HG03139 (cell line): ENCODE measurements around the gene PLK3.
"Not testable (repeated sequence)": the region's sequence is repeated elsewhere in the genome, so short reads cannot be mapped to it uniquely, and the experiment has no call there.

Experiments used
- ATAC-seq: cut with Tn5 transposase; IDR thresholded peaks from one replicate; pipeline ENCODE4 v1.9.1; 2021; ENCODE audit not compliant: unreplicated experiment

PLK3 gene

DNA sequence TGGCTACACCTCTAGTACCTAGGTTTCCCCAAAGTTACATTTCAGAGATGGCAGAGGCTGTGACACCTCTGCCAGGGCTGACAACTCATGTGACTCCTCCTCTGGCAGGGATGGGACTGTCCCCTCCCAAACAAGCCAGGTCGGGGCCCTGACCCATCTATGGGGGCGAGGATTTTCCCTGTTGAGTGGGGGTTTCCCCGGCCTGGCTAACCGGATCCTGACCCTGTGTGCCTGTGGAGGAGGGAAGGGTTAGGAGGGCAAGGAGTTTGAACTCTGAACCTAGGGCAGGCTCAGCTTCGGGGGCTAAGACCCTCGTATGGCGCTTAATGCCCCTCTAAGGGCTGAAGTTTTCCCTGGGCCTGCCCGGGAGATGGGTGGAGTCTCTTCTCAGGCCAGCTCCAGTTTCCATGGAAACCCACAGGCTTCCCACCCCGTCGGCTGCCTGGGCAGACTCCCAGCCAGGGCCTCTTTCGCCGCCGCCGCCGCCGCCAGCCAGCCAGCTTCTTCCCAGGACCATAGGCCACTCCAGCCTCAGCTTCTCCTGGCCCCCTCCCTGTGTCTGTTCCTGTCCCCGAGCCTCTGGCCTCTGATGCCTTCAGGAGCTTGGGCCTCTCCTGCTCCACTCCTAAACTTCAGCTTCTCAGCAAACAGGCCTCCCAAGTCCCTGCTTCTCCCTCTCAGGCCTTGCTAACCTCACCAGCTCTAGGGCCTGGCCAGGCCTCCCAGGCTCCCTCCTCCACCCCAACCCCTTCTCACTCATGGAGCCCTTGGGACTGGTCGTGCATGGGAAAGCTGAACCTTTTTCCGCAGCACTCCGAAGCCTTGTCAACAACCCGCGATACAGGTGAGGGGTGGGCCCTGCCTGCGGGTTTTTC lies 8.1 kb downstream of the PLK3 start, which contains the start of gene BTBD19:
TSS of gene BTBD19 (plus strand) at position 461 of the 875 bp plus-strand sequence. CDS start at position 759, 298 bp downstream.
- ATAC-seq: no peak

DNA sequence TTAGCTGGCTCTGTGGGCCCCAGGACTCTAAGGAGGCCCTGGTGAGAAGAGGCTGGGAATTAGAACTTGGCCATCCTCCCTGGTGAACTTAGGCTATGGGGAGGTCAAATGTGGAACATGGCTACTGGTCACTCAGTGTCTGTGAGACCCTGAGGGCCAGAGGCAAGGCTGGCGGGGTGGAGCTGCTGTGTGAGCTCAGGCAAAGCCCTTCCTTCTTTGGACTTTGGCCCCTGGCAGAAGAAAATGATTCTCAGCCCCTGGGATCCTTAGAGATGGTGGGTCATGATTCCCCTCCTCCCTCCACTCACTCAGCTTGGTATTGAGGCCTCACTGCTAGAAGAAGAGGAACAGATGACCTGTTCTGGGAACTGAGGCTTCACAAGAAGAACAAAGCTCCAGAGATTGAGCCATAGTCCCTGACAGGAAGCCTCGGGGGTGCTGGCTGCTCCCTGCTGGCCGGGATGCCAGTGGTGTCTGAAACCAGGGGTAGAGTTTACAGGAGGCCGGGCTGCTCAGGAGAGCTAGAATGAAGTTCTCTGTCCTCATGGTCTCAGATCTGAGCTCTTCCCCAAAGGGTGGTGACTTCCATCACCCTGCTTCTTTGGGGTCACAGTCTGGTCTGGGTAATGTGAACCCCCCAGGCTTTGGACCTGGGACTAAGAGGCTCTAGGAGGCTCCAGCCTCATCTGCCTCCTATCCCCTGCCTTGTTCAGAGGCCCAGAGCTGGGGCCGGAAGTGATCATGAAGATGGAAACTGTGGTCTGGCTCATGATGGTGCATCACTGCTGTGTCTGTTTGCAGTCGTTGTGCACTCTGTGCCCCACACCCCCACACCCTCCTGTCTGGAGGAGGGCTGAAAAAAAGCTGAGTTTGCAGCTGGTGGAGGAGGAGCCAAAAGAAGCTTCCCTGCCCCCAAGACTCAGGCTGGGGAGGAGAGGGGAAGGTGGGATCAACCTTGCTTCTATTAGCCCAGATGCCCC lies 9.1 kb downstream of the PLK3 start:
- peak; percentile 38 for ATAC-seq

DNA sequence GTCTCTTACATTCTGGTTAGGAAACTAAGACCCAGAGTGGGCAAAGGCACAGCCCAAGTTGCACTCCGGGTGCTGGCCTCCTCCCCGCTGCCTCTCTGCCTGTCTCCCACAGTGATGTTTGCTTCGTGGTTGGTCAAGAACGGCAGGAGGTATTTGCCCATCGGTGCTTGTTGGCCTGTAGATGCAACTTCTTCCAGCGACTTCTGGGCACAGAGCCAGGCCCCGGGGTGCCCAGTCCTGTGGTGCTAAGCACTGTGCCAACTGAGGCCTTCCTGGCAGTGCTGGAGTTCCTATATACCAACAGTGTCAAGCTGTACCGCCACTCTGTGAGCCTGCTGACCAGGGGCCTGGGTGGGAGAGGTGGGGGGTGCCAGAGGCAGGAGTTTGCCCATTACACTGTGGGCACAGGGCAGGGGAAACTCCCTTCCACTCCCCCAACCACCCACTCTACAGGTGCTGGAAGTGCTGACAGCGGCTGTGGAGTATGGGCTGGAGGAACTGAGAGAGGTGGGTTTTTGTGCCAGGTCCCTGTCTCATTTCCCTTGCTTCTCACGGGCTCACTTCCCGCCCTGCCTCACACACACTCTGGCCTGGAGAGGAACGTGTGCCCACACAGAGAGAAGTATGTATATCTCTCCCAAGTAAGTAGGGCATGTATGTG lies 10.1 kb downstream of the PLK3 start:
- ATAC-seq: no peak

DNA sequence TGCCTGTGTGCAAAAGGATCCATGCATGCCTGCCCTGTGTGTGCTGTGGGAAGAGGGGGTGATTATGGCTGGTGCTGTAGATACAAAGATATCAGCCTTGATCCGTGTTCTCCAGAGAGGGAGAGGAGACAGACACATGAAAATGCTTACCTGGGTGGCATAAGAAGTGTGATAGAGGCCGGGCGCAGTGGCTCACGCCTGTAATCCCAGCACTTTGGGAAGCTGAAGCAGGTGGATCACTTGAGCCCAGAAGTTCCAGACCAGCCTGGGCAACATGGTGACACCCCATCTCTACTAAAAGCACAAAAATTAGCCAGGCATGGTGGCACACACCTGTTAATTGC lies 10.6 kb downstream of the PLK3 start:
- ATAC-seq: not testable (repeated sequence)

DNA sequence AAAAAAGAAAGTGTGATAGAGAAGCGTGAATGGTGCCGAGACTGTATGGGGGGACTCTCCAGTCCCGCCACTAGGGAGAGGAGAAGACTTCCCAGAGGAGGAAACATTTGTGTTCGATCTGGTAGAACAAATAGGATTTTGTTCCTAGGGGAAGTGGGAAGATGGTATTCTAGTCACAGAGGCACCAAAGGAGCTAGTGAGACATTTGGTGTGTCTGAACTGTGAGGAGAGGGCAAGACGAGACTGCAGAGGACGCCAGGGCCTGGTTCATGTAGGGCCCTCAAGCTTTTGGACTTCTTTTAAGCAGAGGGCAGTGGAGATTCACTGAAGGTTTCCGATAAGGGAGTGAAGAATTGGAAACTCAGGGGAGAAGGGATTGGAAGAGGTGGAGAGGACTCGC lies 11.1 kb downstream of the PLK3 start:
- ATAC-seq: no peak

DNA sequence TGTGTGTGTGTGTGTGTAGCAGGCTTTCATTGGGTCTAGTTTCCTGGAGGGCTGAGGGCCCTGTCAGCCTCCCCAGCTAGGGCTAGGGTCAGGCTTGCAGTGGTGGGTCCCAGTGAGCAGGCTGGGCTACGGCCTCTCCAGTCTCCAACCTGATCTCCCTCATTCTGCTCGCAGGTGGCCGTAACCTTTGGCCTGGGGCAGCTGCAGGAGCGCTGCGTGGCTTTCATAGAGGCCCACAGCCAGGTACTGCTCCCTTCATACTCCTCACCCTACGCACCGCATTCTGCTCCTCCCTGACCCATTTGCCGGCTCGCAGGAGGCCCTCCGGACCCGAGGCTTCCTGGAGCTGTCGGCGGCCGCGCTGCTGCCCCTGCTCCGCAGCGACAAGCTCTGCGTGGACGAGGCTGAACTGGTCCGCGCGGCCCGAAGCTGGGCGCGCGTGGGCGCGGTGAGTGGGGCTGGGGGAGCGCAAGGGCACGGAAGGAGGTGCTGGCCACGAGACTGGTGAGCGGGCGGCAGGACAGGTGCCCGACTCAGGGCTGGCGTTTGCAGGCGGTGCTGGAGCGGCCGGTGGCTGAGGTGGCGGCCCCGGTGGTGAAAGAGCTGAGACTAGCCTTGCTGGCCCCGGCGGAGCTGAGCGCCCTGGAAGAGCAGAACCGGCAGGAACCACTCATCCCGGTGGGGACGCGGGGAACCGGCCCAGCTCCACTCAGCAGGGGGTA lies 12.8 kb downstream of the PLK3 start:
- no peak for ATAC-seq

DNA sequence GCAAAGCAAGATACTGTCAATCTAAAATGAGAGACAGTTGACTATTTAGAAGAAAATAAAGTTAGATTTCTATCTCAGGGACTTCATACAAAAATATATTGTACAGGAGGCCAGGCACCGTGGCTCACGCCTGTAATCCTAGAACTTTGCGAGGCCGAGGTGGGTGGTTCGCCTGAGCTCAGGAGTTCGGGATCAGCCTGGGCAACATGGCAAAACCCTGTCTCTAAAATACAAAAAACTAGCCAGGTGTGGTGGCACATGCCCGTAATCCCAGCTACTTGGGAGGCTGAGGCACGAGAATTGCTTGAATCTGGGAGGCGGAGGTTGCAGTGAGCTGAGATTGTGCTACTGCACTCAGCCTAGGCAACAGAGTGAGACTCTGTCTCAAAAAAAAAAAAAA lies 15.7 kb downstream of the PLK3 start:
- ATAC-seq: not testable (repeated sequence)

DNA sequence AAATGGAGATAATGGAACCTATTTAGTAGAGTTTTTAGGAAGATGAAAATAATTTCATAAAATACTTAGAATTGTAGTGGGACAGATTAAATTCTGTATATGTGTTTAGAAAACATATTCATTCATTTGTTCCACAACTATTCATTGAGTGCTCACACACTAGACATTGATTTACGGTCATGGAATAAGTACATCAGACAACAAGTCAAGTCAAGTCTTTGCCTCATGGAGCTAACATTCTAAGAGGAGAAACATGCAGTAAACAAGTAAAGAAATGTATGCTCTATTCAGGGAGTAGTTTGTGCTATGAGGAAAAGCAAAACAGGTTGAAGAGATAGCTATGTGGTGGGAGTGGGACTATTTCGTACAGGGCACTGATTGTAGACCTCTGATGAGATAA lies 17.1 kb downstream of the PLK3 start:
- ATAC-seq: no peak

DNA sequence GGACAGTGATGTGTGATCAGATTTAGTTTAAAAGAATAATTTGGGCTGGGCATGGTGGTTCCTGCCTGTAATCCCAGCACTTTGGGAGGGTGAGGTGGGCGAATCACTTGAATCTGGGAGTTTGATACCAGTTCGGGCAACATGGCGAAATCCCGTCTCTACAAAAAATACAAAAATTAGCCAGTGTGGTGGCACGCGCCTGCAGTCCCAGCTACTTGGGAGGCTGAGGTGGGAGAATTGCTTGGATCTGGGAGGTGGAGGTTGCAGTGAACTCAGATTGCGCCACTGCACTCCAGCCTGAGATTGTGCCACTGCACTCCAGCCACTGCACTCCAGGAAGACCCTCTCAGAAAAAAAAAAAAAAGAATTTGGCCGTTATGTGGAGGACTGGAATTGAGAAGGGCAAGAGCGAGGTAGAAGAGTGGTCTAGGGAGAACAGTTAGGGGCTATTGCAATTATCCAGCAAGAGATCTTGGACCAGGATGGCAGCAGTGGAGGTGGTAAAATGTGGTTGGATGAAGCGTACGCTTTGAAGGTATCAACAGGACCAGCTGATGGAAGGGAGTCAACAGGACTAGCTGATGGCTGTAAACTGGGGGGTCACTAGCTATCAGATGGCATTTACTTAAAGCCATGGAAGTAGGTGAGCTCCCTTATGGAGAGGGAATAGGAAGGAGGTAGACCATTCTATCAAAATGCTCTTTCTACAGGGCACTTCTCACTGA lies 17.8 kb downstream of the PLK3 start:
- no peak for ATAC-seq

DNA sequence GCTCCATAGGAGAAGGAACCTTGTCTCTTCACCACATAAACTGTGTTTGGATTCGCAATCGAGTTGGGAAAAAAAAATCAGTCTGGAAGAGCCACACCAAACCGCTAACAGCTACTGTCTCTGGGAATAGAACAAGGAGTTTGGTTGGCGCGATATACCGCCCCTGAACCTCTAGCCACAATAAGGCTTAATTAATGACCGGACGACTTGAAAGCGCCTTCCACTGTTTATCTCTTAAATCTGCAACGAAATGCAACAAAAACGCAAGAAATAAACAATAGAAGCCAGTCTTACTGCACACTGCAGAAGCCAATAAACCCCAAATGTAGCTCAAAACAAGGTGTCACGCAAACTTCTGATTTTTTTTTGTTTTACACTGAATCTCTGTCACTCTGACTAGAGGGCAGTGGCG lies 19.0 kb downstream of the PLK3 start:
- no peak for ATAC-seq

DNA sequence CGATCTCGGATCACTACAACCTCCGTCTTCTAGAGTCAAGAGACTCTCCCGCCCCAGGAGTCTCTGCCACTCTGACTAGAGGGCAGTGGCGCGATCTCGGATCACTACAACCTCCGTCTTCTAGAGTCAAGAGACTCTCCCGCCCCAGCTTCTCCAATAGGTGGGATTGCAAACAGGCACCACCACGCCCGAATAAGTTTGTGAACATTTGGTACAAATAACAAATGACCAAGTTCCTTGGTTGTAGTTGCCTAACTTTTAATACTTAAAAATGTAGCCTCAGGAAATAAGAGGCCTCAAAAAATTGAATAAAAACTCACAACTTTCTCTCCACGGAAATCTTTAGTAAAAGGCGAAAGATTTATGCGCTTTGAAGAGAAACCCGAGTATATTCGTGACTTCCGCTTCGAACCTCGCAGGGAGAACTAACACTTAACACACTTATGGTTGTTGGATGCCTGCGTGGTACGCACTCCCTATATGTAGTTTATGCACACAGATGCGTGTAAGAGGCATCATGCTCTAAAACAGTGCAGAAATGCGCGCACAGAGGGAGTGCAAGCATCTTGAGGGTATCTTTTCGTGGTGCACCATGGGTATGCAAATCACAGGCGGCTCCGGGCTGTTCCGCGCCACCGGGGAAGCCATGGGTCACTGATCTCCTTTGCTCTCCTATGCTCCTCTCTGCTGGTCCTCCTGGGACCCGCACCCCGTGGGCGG lies 19.6 kb downstream of the PLK3 start:
- peak; percentile 84 for ATAC-seq

DNA sequence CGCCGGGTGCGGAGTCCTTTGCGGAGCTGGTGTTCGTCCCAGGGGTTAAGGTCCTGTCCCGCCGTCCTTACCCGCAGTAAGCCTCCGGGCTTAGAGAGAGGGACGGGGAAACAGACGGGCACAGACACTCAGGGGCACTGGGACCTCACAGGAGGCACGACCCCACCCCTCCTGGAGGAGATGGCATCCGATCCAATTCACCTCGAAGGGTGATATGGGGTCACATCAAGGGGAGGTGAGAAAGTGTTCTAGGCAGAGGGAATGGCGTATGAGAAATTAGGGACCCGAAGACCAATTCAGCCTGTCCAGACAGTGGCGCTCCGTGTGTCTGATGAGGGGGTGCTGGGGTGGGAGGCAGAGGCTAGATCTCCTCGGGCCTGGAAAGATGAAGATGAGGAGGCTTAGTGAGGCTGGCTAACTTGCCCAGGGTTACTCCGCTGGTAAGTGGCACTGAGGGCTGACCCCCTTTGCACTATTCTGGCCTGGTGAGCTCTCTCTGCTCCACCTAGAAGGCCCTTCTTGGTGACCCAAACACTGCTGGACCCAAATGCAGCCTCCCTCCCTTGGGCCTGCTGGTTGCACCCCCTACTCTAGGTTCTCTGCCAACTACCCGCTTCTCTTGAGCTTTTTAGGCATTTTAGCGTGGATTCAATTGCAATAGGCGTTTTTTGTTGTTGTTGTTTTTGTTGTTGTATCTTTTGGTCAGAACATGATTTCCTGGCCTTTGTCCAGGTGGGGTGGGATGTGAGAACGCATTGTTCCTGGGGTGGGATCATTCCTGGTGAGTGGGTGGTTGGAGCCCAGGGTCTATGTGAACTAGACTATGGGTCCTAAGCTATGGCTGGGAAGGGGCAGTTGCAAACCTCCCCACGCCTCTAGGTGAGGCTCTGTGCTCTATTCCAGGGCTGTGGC lies 20.4 kb downstream of the PLK3 start:
- ATAC-seq: peak; percentile 1

DNA sequence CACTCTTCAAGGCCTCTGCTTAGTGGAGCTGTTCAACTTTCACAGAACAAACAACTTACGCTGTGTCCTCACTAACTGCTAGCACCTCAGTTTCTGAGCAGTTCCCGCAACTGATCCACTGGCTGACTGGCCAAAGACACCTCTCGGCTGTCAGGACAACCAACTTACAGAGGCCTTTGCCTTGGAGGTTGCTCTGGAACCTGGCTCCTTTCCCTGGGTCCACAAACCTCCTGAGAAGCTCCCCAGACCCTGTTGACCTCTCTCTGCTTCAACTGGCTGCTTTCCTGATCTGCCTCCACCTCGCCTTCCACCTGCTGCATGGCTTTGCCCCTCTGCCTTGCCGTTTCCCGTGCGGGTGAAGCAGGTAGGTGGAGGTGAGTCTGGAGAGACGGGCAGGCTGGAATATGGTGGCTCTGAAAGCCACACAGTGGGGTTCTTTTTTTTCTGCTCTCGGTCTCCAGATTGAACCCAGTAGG lies 21.1 kb downstream of the PLK3 start:
- ATAC-seq: no peak

DNA sequence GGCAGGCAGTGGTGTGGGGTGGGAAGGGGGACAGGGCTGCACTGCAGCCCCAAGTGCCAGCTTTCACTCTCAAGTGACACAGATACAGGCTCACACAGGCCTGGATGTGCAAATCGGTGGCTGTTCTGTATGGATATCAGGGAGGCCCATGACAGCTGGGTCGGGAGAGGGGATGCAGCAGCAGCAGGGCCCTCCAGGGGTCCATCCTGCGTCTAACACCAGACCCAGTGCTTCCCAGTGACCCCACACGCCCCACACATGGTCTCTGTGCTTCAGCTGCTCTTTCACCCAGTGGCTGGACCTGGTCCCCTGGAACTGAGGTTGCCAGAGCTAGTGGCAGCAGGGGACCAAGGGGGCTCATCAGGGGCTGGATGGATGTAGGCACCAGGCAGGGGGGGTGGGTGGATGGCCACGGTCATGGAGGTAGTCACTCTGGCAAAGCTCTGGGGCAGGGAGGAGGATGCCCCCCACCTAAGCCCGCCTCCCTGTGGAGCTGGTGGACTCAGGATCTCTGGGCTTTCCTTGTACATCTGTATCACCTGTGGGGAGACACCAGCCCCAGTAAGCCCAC lies 22.0 kb downstream of the PLK3 start:
- no peak for ATAC-seq

DNA sequence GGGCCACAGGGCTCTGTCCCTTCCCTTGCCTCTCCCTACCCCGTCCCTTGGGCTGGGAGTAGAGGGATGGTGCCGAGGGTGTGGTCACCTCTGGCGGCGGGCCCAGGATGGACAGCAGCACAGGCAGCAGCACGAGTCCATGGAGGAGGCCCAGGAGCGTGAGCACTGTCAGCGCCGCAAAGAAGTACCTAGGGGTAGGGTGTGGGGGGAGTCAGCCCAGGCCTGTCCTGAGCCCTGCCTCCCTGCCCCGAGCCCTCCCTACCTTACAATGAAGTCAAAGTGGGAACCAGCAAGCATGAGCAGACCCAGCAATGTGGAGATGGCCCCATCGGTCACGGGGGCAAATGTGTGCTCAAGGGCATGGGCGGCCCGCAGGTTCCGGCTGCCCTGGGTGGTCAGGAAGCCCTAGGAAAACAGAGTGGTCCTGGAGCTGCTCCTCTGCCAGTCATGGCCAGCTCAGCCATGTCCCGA lies 22.8 kb downstream of the PLK3 start:
- no peak for ATAC-seq

DNA sequence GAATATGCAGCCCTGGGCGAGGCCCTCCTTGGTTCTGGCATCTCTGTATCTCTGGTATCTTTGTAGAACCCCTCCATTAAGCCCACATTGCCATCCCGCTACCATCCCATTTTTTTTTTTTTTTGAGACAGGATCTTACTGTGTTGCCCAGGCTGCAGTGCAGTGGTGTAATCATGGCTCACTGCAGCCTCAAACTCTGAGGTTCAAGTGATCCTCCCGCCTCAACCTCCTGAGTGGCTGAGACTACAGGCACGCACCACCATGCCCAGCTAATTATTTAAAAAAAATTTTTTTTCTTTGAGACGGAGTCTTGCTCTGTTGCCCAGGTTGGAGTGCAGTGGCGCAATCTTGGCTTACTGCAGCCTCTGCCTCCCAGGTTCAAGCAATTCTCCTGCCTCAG lies 24.2 kb downstream of the PLK3 start:
- ATAC-seq: not testable (repeated sequence)

DNA sequence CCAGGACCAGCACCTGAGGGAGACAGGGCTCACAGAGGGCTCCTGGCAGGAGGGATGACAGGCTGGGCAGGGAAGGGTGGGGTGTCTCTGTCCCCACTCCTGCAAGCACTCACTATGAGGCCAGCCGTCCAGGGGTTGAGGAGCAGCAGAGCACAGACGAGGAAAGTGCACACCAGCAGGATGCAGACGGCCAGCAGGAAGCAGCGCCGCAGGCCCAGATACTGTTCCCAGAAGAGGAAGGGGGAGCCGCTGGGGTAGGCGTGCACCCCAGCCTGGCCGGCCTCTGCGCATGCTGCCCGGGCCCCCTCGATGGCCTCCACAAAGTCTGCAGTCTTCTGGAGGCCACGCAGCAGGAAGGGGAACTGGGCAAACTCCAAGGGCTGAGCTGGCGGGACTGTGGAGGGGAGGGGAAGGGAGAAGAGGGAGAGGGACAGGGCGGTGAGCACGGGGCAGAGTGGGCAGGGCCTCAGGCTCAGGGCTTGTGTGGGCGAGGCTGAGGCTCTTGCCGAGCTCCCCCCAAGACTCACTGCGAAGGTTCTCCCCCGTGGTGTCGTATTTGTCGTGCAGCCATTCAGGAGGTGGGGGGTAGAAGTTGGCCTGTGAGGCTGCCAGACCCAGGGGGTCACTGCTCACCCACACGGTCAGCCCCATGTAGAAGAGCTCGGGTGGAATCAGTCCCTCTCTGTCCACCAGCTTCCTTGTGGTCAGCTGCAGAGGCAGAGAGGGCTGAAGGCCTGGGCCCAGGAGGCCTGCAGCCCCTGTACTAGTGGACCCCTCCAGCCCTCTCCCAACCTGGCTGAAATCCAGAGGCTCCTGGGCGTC lies 26.4 kb downstream of the PLK3 start:
- no peak for ATAC-seq
